Cardiac muscle cell (in vitro differentiated cells and primary cell): ENCODE measurements around the gene CACNA2D3. TPM values are rescaled to one million over a fixed set of nuclear protein-coding genes. Genes with fewer than 3 reads are reported as not detected.

Source experiments
- DNase-seq, 2 donors: peaks; one replicate each; pipeline versions ENCODE4 v3.0.0 to v3.0.0-alpha.2; 2010 to 2017; ENCODE audit warnings: low read depth in 1 of 2, low spot score in 1 of 2
- H3K27ac ChIP-seq: fragments of 200-600 bp; sonication (generic); 2 replicates; pipeline ENCODE4 v1.5.1; 2016
- H3K27me3 ChIP-seq: fragments of 200-600 bp; sonication (generic); 2 replicates; pipeline ENCODE4 v1.6.0; 2016; ENCODE audit warnings: control low read depth
- H3K36me3 ChIP-seq: fragments of 200-600 bp; sonication (generic); 2 replicates; pipeline ENCODE4 v1.5.1; 2016; ENCODE audit warnings: control low read depth
- H3K4me1 ChIP-seq: fragments of 200-600 bp; sonication (generic); 2 replicates; pipeline ENCODE4 v1.8.1; 2017; ENCODE audit warnings: low read depth, mild to moderate bottlenecking, mixed run types
- H3K4me3 ChIP-seq: fragments of 200-600 bp; sonication (generic); 2 replicates; pipeline ENCODE4 v1.5.1; 2016; ENCODE audit warnings: mild to moderate bottlenecking
- H3K9me3 ChIP-seq: fragments of 200-600 bp; sonication (generic); 2 replicates; pipeline ENCODE4 v1.5.1; 2017; ENCODE audit warnings: low read depth, mild to moderate bottlenecking, control low read depth
- CTCF ChIP-seq: IDR thresholded peaks from 2 replicates; pipeline ENCODE4 v1.5.1; 2012; ENCODE audit warnings: low read depth, mild to moderate bottlenecking, low read length
- polyA plus RNA-seq: library from polyadenylated mRNA; unstranded; fragments of >200 nt; fragmentation: Nextera tagmentation; extraction: Ambion mirVana; gene quantifications from 2 replicates; pipeline ENCODE4 v1.2.1, GENCODE V29; 2016
- total RNA-seq: library from RNA; depleted of rRNA; stranded (reverse); fragments of >200 nt; gene quantifications from 2 replicates; pipeline ENCODE4 v1.2.3, GENCODE V29; 2016

Gene CACNA2D3
- total and polyA plus RNA-seq, 2 experiments from 2014 or later = 0.45 to 0.59 TPM

GRCh38 chr3:54131026-54131605, 8.8 kb downstream of the CACNA2D3 start:
- TF ChIP-seq CTCF = no peak
- H3K27ac ChIP-seq = no peak overlapping the region
- no peaks in the 10 kb centered on the region for H3K9me3 ChIP-seq
- no peak overlapping the region for H3K4me3 ChIP-seq
- H3K27me3 ChIP-seq = peaks cover 13% of the 10 kb centered on the region
- DNase-seq = no peak
- H3K36me3 ChIP-seq = no peaks in the 10 kb centered on the region
- H3K4me1 ChIP-seq = no peaks in the 10 kb centered on the region

- peaks cover 6% of the 10 kb centered on the region for H3K27me3 ChIP-seq
- no peaks in the 10 kb centered on the region for H3K4me1 ChIP-seq
- H3K9me3 ChIP-seq = no peaks in the 10 kb centered on the region
- H3K27ac ChIP-seq = no peak overlapping the region
- H3K4me3 ChIP-seq = no peak overlapping the region
- TF ChIP-seq CTCF = no peak
- no peak for DNase-seq
- no peaks in the 10 kb centered on the region for H3K36me3 ChIP-seq
Measured at GRCh38 chr3:54131890-54132289, 9.5 kb downstream of the CACNA2D3 start.

- DNase-seq = no peak
- no peak for TF ChIP-seq CTCF
- no peaks in the 10 kb centered on the region for H3K36me3 ChIP-seq
- no peak overlapping the region for H3K27ac ChIP-seq
- no peaks in the 10 kb centered on the region for H3K4me1 ChIP-seq
- H3K9me3 ChIP-seq = no peaks in the 10 kb centered on the region
- H3K4me3 ChIP-seq = no peak overlapping the region
- H3K27me3 ChIP-seq = no peaks in the 10 kb centered on the region
Measured at GRCh38 chr3:54132685-54133084, 10.3 kb downstream of the CACNA2D3 start.

GRCh38 chr3:54133196-54133595, 10.8 kb downstream of the CACNA2D3 start:
- H3K4me3 ChIP-seq = no peak overlapping the region
- no peak for DNase-seq
- no peaks in the 10 kb centered on the region for H3K9me3 ChIP-seq
- TF ChIP-seq CTCF = no peak
- no peaks in the 10 kb centered on the region for H3K4me1 ChIP-seq
- no peaks in the 10 kb centered on the region for H3K27me3 ChIP-seq
- no peaks in the 10 kb centered on the region for H3K36me3 ChIP-seq
- H3K27ac ChIP-seq = no peak overlapping the region

- no peaks in the 10 kb centered on the region for H3K4me1 ChIP-seq
- H3K9me3 ChIP-seq = no peaks in the 10 kb centered on the region
- H3K4me3 ChIP-seq = no peak overlapping the region
- no peaks in the 10 kb centered on the region for H3K27me3 ChIP-seq
- no peaks in the 10 kb centered on the region for H3K36me3 ChIP-seq
- no peak for TF ChIP-seq CTCF
- DNase-seq = no peak
- H3K27ac ChIP-seq = no peak overlapping the region
Measured at GRCh38 chr3:54134155-54134554, 11.8 kb downstream of the CACNA2D3 start.
